ENCODE data around the gene MT1A.

MT1A gene

GRCh38 chr16:56681939-56682702, 43.7 kb downstream of the MT1A start, which contains the start of gene MT1X:
TSS of gene MT1X (plus strand) at chr16:56682470. CDS start at chr16:56682541, 71 bp downstream.
- DNase-seq (ENCODE audit: low read depth): peak; percentile 24

- DNase-seq (ENCODE audit: low read depth): no peak
Measured at GRCh38 chr16:56682703-56683397, 44.4 kb downstream of the MT1A start.

- DNase-seq (ENCODE audit: low read depth): no peak
Measured at GRCh38 chr16:56683424-56684172, 45.1 kb downstream of the MT1A start.

- no peak for DNase-seq (ENCODE audit: low read depth)
Measured at GRCh38 chr16:56684256-56684925, 45.9 kb downstream of the MT1A start.

- DNase-seq (ENCODE audit: low read depth): no peak
Measured at GRCh38 chr16:56684926-56685590, 46.6 kb downstream of the MT1A start.

- no peak for DNase-seq (ENCODE audit: low read depth)
Measured at GRCh38 chr16:56686758-56687157, 48.3 kb downstream of the MT1A start.

GRCh38 chr16:56688762-56689161, 50.3 kb downstream of the MT1A start:
- no peak for DNase-seq (ENCODE audit: low read depth)

GRCh38 chr16:56689171-56689570, 50.7 kb downstream of the MT1A start:
- DNase-seq (ENCODE audit: low read depth): no peak
